GM18907 (cell line): Measurements from ENCODE around the gene EPB41L2.
"Not testable (repeated sequence)": the region's sequence is repeated elsewhere in the genome, so short reads cannot be mapped to it uniquely, and the experiment has no call there.

Experiments
- ATAC-seq: cut with Tn5 transposase; IDR thresholded peaks from one replicate; pipeline ENCODE4 v1.9.1; 2021; ENCODE audit warnings: mild to moderate bottlenecking, moderate library complexity; ENCODE audit not compliant: unreplicated experiment

EPB41L2 gene

DNA sequence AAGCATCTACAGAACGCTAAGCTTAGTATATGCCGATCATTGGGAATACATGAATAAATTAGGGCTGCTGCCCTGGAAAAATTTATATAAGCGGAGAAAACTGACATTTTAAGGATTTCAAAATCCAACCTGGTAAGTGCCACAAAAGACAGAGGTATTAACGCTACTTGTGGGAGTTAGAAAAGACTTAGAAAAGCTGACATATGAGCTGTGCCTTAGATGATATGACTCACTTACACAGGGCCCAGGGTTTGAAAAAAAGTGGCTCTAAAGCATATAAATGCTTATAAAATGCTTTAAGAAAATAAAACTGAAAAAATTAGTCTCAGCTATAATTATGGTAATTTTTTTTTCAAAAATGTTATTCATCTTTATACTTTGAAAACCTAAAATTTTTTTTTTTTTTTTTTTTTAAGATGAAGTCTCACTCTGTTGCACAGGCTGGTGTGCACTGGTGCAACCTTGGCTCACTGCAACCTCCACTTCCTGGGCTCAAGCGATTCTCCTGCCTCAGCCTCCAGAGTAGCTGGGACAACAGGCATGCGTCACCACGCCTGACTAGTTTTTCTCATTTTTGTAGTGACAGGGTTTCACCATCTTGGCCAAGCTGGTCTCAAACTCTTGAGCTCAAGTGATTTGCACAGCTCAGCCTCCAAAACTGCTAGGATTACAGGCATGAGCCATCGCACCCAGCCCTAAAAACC lies 25.7 kb downstream of the EPB41L2 start:
- no peak for ATAC-seq

DNA sequence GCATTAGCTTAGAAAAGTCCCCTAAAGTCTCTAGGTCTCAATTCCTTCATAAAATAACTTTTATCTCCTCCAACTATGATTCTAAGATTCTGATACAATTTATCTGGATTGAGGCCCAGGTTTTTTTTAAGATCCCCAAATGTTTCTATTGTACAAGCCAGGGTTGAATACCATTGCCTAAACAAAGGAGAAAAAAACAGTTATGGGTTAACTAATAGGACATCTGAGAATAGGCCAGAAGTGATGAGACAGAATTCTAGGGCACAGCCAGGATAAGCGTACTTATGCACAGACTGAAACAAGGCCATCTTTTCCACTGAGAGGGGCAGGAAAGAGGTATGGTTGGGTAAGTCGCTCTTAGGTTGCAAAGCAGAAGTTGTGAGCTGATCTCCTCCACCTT lies 26.4 kb downstream of the EPB41L2 start:
- ATAC-seq: no peak

GRCh38 chr6:131036143-131036542 lies 26.9 kb downstream of the EPB41L2 start:
- no peak for ATAC-seq

GRCh38 chr6:131035582-131035981 lies 27.5 kb downstream of the EPB41L2 start:
- ATAC-seq: no peak

GRCh38 chr6:131033631-131034030 lies 29.4 kb downstream of the EPB41L2 start:
- no peak for ATAC-seq

- ATAC-seq: peak; percentile 94
Measured at GRCh38 chr6:131029626-131030297, 33.3 kb downstream of the EPB41L2 start.

- no peak for ATAC-seq
Measured at GRCh38 chr6:131027326-131027725, 35.7 kb downstream of the EPB41L2 start.

DNA sequence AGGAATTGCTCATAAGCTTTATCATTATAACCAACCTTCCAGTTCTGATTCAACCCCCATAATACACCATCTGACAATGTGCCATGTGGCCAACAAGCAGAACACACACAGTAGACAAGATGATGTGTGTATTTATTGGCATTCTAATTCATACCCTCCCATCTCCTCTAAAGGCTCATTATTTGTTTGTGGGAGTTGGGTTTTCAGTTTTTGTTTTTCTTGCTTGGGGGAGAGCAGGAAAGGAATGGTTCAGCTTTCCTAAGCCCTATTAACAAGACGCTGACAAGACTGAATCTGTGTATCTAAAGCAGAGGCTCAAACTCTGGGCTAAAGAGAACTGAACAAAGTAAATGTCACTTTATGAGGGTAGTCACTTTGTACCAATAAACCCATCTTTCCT lies 36.8 kb downstream of the EPB41L2 start:
- no peak for ATAC-seq

- no peak for ATAC-seq
Measured at GRCh38 chr6:131024565-131024964, 38.5 kb downstream of the EPB41L2 start.

- no peak for ATAC-seq
Measured at GRCh38 chr6:131023834-131024504, 39.1 kb downstream of the EPB41L2 start.

- no peak for ATAC-seq
Measured at GRCh38 chr6:131022691-131023090, 40.4 kb downstream of the EPB41L2 start.

GRCh38 chr6:131017962-131018361 lies 45.1 kb downstream of the EPB41L2 start:
- no peak for ATAC-seq

DNA sequence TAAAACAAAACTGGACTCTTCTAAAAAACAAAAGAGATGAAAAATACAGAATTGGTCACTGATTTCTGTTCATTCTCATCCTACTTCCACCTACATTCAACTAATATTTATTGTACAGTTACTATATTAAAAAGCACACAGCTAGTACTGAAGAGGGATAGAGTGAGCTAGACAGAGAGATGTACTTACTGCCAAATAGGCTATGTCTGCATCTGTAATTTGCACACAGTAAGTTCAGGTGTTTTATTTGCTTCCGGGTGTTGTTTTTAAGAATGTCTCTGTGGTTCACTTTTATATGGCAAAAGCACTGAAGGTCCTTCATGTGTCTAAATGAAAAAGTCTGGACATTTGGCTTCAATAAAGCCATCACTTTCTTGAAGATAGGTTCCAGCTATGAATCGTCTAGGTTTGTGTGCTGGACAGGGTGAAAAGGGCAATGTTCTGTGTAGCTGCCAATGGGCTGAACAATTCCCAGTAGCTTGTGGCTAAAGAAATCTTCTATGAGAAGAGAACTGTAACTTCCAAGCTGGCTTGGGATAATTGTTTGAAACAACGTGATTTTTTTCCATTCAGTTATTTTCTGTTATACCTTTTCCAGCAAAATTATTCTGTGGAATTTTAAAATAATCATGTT lies 47.3 kb downstream of the EPB41L2 start:
- no peak for ATAC-seq

DNA sequence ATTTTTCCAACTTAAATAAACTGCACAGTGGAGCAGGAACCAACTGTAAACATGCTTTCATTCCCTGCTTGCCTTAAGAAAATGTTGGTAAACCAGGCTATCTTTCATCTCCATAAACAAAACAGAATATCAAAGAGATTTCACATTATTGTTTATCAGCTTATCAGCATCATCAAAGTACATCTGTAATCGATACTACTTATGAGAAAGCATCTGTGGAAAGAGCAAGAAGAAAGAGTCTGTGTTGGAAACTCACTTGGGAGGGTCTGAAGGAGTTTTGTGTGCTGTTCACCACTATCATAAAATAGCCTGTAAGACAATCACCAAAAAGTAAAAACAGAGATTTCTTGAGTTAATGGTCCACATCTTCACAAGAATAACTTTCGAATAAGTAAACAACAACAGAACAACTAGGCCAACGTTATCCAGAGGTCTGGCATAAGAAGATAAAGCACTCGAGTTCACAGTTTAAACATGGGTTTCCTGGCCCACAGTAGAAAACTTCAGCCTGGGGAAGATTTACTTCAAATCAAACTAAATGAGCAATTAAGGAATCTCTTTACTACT lies 47.9 kb downstream of the EPB41L2 start:
- ATAC-seq: no peak

DNA sequence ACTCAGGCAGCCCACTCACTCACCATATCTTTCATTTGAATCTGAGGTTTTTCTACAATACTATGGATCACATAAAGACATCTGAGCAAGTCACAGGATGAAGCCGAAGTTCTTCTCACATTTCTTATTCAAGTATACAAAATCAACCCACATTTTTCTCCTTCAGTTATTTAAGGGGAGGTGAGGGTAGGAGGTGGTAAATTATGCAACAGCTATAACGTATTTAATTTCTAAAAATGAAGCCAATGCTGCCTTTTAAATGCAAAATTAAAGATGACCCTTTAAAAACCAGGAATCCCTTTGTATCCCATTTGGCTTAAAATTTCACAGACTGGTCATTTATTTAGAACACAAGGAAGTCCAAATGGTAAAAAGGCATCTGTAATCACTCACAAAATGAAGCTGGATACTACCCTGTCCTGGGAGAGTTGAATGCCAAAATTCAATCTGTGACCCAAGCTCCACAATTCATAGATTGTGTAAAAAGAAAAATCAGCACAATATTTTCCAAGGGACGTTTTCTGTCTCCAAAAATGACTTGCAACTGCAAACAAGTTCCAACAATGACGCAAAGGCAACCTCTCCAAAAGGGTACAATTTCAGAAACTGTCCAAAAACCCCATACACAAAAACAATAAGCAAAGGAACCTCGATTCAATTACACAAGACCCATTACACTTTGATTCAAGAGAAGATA lies 48.8 kb downstream of the EPB41L2 start:
- ATAC-seq: no peak

DNA sequence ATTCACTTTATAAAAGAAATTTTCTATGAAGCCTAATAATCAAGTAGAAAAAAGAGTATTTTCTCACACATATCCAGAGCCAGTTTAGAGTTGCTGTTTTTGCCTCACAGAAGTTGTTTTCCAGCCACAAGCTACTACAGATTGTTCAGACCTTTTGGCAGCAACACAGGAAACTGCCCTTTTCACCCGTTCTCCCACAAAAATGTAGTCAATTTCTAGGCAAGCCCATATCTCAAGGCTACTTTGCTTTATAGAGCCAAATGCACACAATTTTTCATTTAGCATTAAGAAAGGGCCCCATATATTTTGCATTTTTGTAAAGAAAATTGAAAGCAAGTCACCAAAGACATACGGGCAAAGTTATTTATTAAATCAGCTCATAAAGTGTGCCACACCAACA lies 49.5 kb downstream of the EPB41L2 start:
- ATAC-seq: no peak

- no peak for ATAC-seq
Measured at GRCh38 chr6:131009790-131010189, 53.3 kb downstream of the EPB41L2 start.

GRCh38 chr6:131008965-131009364 lies 54.1 kb downstream of the EPB41L2 start:
- ATAC-seq: not testable (repeated sequence)

GRCh38 chr6:131007964-131008363 lies 55.1 kb downstream of the EPB41L2 start:
- ATAC-seq: not testable (repeated sequence)

DNA sequence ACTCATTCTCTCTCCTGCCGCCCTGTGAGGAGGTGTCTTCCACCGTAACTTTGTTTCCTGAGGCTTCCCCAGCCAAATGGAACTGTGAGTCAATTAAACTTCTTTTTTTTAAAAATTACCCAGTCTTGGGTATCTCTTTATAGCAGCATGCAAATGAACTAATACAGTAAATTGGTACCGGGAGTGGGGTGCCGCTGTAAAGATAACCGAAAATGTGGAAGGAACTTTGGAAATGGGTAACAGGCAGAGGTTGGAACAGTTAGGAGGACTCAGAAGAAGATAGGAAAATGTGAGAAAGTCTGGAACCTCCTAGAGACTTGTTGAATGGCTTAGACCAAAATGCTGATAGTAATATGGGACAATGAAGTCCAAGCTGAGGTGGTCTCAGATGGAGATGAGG lies 55.8 kb downstream of the EPB41L2 start:
- ATAC-seq: no peak
